ENCODE results near the gene DNHD1.

The DNHD1 gene

GRCh38 chr11:6455070-6455469, 42.0 kb upstream of the DNHD1 start:
- TF ChIP-seq REST (IDR thresholded peaks at IDR 0.05; ENCODE audit: insufficient read depth in 1 of 2, low read depth in 2 of 2, low read length in 2 of 2) (no peak), POLR2AphosphoS5 (IDR thresholded peaks at IDR 0.05; ENCODE audit: low read depth, low read length) (no peak)

- no peak for TF ChIP-seq FOXP2 (optimal IDR thresholded peaks at IDR 0.05; ENCODE audit: borderline replicate concordance, extremely low read depth, extremely low read length, insufficient read depth)
- no peak for TF ChIP-seq POLR2AphosphoS5 (IDR thresholded peaks at IDR 0.05; ENCODE audit: low read depth, low read length)
- no peak for TF ChIP-seq TAF1 (IDR thresholded peaks at IDR 0.05; ENCODE audit: borderline replicate concordance, insufficient read depth, low read length)
- no peak for TF ChIP-seq SIN3A (IDR thresholded peaks at IDR 0.05; ENCODE audit: borderline replicate concordance, insufficient read depth, low read length)
- no peak for TF ChIP-seq REST (IDR thresholded peaks at IDR 0.05; ENCODE audit: insufficient read depth in 1 of 2, low read depth in 2 of 2, low read length in 2 of 2)
Observed at GRCh38 chr11:6456361-6457073, 40.6 kb upstream of the DNHD1 start.

GRCh38 chr11:6457581-6458320, 39.3 kb upstream of the DNHD1 start:
- TF ChIP-seq TAF1 (IDR thresholded peaks at IDR 0.05; ENCODE audit: borderline replicate concordance, insufficient read depth, low read length) (no peak), FOXP2 (optimal IDR thresholded peaks at IDR 0.05; ENCODE audit: borderline replicate concordance, extremely low read depth, extremely low read length, insufficient read depth) (no peak), SIN3A (IDR thresholded peaks at IDR 0.05; ENCODE audit: borderline replicate concordance, insufficient read depth, low read length) (no peak), POLR2AphosphoS5 (IDR thresholded peaks at IDR 0.05; ENCODE audit: low read depth, low read length) (no peak), REST (IDR thresholded peaks at IDR 0.05; ENCODE audit: insufficient read depth in 1 of 2, low read depth in 2 of 2, low read length in 2 of 2) (no peak)

GRCh38 chr11:6458352-6459098, 38.6 kb upstream of the DNHD1 start:
- no peak for TF ChIP-seq REST (IDR thresholded peaks at IDR 0.05; ENCODE audit: insufficient read depth in 1 of 2, low read depth in 2 of 2, low read length in 2 of 2)
- no peak for TF ChIP-seq SIN3A (IDR thresholded peaks at IDR 0.05; ENCODE audit: borderline replicate concordance, insufficient read depth, low read length)
- TF ChIP-seq POLR2AphosphoS5 (IDR thresholded peaks at IDR 0.05; ENCODE audit: low read depth, low read length) = no peak
- TF ChIP-seq TAF1 (IDR thresholded peaks at IDR 0.05; ENCODE audit: borderline replicate concordance, insufficient read depth, low read length) = no peak
- no peak for TF ChIP-seq FOXP2 (optimal IDR thresholded peaks at IDR 0.05; ENCODE audit: borderline replicate concordance, extremely low read depth, extremely low read length, insufficient read depth)
